Keratinocyte (primary cell): ENCODE data around the gene C5orf34. TPM values are rescaled to one million over a fixed set of nuclear protein-coding genes. Genes with fewer than 3 reads are reported as not detected.
A peak's percentile ranks its signal among the peaks of the same experiment; 100 is the strongest.

Experiments
- DNase-seq: peaks from one replicate; pipeline ENCODE4 v3.0.0-alpha.2; 2011; ENCODE audit warnings: low read depth, missing footprints, low spot score
- FAIRE-seq: peaks from 2 replicates; lab custom pipeline; 2011; peaks lifted over from hg19 to GRCh38; lab: Jason Lieb, UNC
- H2AFZ ChIP-seq: 2 replicates; pipeline ENCODE4 v1.6.0; 2012; ENCODE audit warnings: low read length, control low read depth, inconsistent platforms; ENCODE audit not compliant: control insufficient read depth
- H3K27ac ChIP-seq: 2 replicates; pipeline ENCODE4 v1.5.1; 2011; ENCODE audit warnings: low read length; ENCODE audit not compliant: control insufficient read depth, insufficient read depth
- H3K27me3 ChIP-seq: 3 replicates; pipeline ENCODE4 v1.6.0; 2011; ENCODE audit warnings: low read length; ENCODE audit not compliant: control insufficient read depth, insufficient read depth; ENCODE audit errors: extremely low read depth
- H3K36me3 ChIP-seq, 2 experiments: 2 replicates in 1 of 2; 3 replicates in 1 of 2; pipeline ENCODE4 v1.5.1; 2011; ENCODE audit warnings: low read length in 2 of 2, mild to moderate bottlenecking in 1 of 2; ENCODE audit not compliant: control insufficient read depth in 2 of 2, insufficient read depth in 2 of 2; ENCODE audit errors: extremely low read depth in 1 of 2
- H3K4me1 ChIP-seq: 3 replicates; pipeline ENCODE4 v1.5.1; 2011; ENCODE audit warnings: low read length; ENCODE audit not compliant: control insufficient read depth, insufficient read depth; ENCODE audit errors: extremely low read depth
- H3K4me2 ChIP-seq: 3 replicates; pipeline ENCODE4 v1.6.0; 2011; ENCODE audit warnings: low read depth, low read length; ENCODE audit not compliant: control insufficient read depth, insufficient read depth; ENCODE audit errors: extremely low read depth
- H3K4me3 ChIP-seq, 3 experiments: fragments of 200-600 bp in 1 of 3; sonication (generic) in 1 of 3; 2 replicates in 2 of 3; 3 replicates in 1 of 3; pipeline ENCODE4 v1.5.1; 2011 to 2016; ENCODE audit warnings: low read length in 3 of 3, mild to moderate bottlenecking in 3 of 3, control low read depth in 2 of 3, inconsistent platforms in 1 of 3, low read depth in 1 of 3, mixed read lengths in 1 of 3, mixed run types in 1 of 3, moderate library complexity in 1 of 3; ENCODE audit not compliant: control insufficient read depth in 2 of 3, insufficient read depth in 2 of 3; ENCODE audit errors: extremely low read depth in 1 of 3
- H3K79me2 ChIP-seq: 2 replicates; pipeline ENCODE4 v1.6.0; 2012; ENCODE audit warnings: low read length; ENCODE audit not compliant: control insufficient read depth, insufficient read depth
- H3K9ac ChIP-seq: 3 replicates; pipeline ENCODE4 v1.6.0; 2011; ENCODE audit warnings: low read length; ENCODE audit not compliant: control insufficient read depth, insufficient read depth; ENCODE audit errors: extremely low read depth
- H3K9me1 ChIP-seq: 3 replicates; pipeline ENCODE4 v1.6.0; 2011; ENCODE audit warnings: low read length; ENCODE audit not compliant: control insufficient read depth, insufficient read depth; ENCODE audit errors: extremely low read depth
- H3K9me3 ChIP-seq: 2 replicates; pipeline ENCODE4 v1.5.1; 2012; ENCODE audit warnings: low read depth, low read length; ENCODE audit not compliant: control insufficient read depth
- H4K20me1 ChIP-seq: 3 replicates; pipeline ENCODE4 v1.6.0; 2011; ENCODE audit warnings: low read length; ENCODE audit not compliant: control insufficient read depth, insufficient read depth; ENCODE audit errors: extremely low read depth
- EZH2 ChIP-seq: IDR thresholded peaks from one replicate; pipeline ENCODE4 v1.6.1; 2012; ENCODE audit warnings: inconsistent platforms, mild to moderate bottlenecking, low read length, moderate library complexity
- dilution Hi-C: fragments of 300-500 bp; cut with MboI; formaldehyde crosslinking; loops from one replicate; pipeline ENCODE4 v1.7.0; 2020; ENCODE audit warnings: low sequenced_read_pairs; ENCODE audit not compliant: extremely low pct_ligation_motif_present
- polyA plus RNA-seq, 5 experiments: library from polyadenylated mRNA; depleted of rRNA in 3 of 5; stranded (reverse) in 3 of 5; stranded (forward) in 1 of 5; unstranded in 1 of 5; fragments of >200 nt; gene quantifications; 1 replicate in 1 of 5; 2 replicates in 3 of 5; 3 replicates in 1 of 5; pipeline versions ENCODE4 v1.2.1 to v1.2.3, GENCODE V29; 2011 to 2012; ENCODE audit warnings: missing spikeins in 2 of 5, low read depth in 1 of 5, low replicate concordance in 1 of 5
- TF ChIP-seq, protein P1 (sequence below), 3 experiments: IDR thresholded peaks in 1 of 3; conservative IDR thresholded peaks in 1 of 3; optimal IDR thresholded peaks in 1 of 3; 2 replicates in 2 of 3; 3 replicates in 1 of 3; pipeline versions ENCODE3 to v1.5.1; 2011; ENCODE audit warnings: low read length in 3 of 3, mild to moderate bottlenecking in 3 of 3, moderate library complexity in 2 of 3, control low read depth in 1 of 3, inconsistent platforms in 1 of 3; ENCODE audit not compliant: insufficient read depth in 2 of 3; ENCODE audit errors: extremely low read depth in 1 of 3

The C5orf34 gene
- polyA plus RNA-seq, 1 donor (not counting 4 experiments of a cell fraction or from before 2014, with no cell fraction given) = 5.8 TPM

GRCh38 chr5:43548358-43548757, 33.4 kb upstream of the C5orf34 start:
- Histone ChIP-seq H3K9me3 (no peaks in the 10 kb centered on the region), H4K20me1 (no peaks in the 10 kb centered on the region), H3K9me1 (no peaks in the 10 kb centered on the region), H3K4me3 (no peak overlapping the region), H3K27me3 (no peaks in the 10 kb centered on the region), H3K79me2 (peaks cover 51% of the 10 kb centered on the region), H3K9ac (no peak overlapping the region), H2AFZ (no peak overlapping the region), H3K36me3 (peaks cover 14 to 21% of the 10 kb centered on the region in 2 experiments), H3K27ac (no peak overlapping the region), H3K4me2 (no peak overlapping the region), H3K4me1 (peaks cover under 1% of the 10 kb centered on the region)
- DNase-seq (no peak), FAIRE-seq (no peak)
- TF ChIP-seq, protein P1, sequence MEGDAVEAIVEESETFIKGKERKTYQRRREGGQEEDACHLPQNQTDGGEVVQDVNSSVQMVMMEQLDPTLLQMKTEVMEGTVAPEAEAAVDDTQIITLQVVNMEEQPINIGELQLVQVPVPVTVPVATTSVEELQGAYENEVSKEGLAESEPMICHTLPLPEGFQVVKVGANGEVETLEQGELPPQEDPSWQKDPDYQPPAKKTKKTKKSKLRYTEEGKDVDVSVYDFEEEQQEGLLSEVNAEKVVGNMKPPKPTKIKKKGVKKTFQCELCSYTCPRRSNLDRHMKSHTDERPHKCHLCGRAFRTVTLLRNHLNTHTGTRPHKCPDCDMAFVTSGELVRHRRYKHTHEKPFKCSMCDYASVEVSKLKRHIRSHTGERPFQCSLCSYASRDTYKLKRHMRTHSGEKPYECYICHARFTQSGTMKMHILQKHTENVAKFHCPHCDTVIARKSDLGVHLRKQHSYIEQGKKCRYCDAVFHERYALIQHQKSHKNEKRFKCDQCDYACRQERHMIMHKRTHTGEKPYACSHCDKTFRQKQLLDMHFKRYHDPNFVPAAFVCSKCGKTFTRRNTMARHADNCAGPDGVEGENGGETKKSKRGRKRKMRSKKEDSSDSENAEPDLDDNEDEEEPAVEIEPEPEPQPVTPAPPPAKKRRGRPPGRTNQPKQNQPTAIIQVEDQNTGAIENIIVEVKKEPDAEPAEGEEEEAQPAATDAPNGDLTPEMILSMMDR (optimal IDR thresholded peaks at IDR 0.05 in 1 of 3, IDR thresholded peaks at IDR 0.05 in 1 of 3, conservative IDR thresholded peaks at IDR 0.05 in 1 of 3; ENCODE audit: extremely low read depth in 1 of 3, insufficient read depth in 2 of 3, low read length in 3 of 3) = no peak
- no peak for TF ChIP-seq EZH2
- dilution Hi-C loops = no loop called here

DNA sequence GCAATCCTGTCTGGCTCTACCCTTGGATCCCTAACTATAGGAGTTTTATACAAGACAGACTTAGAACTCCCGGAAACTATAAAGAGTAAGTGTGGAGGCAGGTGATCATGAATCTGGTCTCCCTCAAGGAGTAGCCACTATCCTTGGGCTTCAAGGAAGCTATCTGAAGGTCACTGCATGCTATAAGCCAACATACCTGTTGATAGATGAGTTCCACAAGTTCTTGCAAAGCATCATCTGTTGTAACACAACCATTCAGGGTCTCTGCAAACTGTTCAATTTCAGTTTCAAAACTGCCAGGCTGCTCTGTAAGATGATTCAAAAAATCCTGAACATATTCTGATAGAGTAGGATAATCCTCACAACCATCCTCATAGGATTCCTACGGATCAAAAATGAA, 32.6 kb upstream of the C5orf34 start:
- FAIRE-seq = peak; percentile 59
- H3K9me3 ChIP-seq = no peaks in the 10 kb centered on the region
- DNase-seq = no peak
- no peak overlapping the region for H3K4me2 ChIP-seq
- H3K27me3 ChIP-seq = no peaks in the 10 kb centered on the region
- no peak for TF ChIP-seq EZH2
- TF ChIP-seq, protein P1 (optimal IDR thresholded peaks at IDR 0.05 in 1 of 3, IDR thresholded peaks at IDR 0.05 in 1 of 3, conservative IDR thresholded peaks at IDR 0.05 in 1 of 3; ENCODE audit: extremely low read depth in 1 of 3, insufficient read depth in 2 of 3, low read length in 3 of 3) = no peak
- H2AFZ ChIP-seq = no peak overlapping the region
- no peaks in the 10 kb centered on the region for H3K9me1 ChIP-seq
- peaks cover 15 to 24% of the 10 kb centered on the region in 2 experiments for H3K36me3 ChIP-seq
- no peak overlapping the region for H3K27ac ChIP-seq
- H3K4me3 ChIP-seq = no peak overlapping the region
- H4K20me1 ChIP-seq = no peaks in the 10 kb centered on the region
- H3K79me2 ChIP-seq = peaks cover 45% of the 10 kb centered on the region
- dilution Hi-C loops = no loop called here
- H3K9ac ChIP-seq = no peak overlapping the region
- no peaks in the 10 kb centered on the region for H3K4me1 ChIP-seq
